A204.1 (cell line): Measurements from ENCODE around the gene B3GNT9.

Experiments
- FAIRE-seq: peaks from 2 replicates; lab custom pipeline; 2012; peaks lifted over from hg19 to GRCh38; lab: Jason Lieb, UNC

B3GNT9 gene

GRCh38 chr16:67150833-67151396 lies at the start of gene B3GNT9:
B3GNT9 (minus strand) TSS chr16:67150998; CDS start chr16:67150485, 513 bp downstream.
- no peak for FAIRE-seq

GRCh38 chr16:67200491-67200890 lies 49.7 kb upstream of the B3GNT9 start:
- FAIRE-seq: no peak

GRCh38 chr16:67199808-67200198 lies 49.0 kb upstream of the B3GNT9 start:
- FAIRE-seq: no peak

- no peak for FAIRE-seq
Observed at GRCh38 chr16:67199011-67199807, 48.4 kb upstream of the B3GNT9 start, which contains the start of gene ELMO3. ELMO3 (plus strand) TSS chr16:67199131; CDS start chr16:67199327, 196 bp downstream.

- no peak for FAIRE-seq
Observed at GRCh38 chr16:67198238-67198734, 47.5 kb upstream of the B3GNT9 start.

GRCh38 chr16:67197704-67198103 lies 46.9 kb upstream of the B3GNT9 start:
- FAIRE-seq: no peak

- FAIRE-seq: no peak
Observed at GRCh38 chr16:67196881-67197280, 46.1 kb upstream of the B3GNT9 start.

GRCh38 chr16:67195676-67196075 lies 44.9 kb upstream of the B3GNT9 start:
- no peak for FAIRE-seq

GRCh38 chr16:67194260-67194659 lies 43.5 kb upstream of the B3GNT9 start:
- FAIRE-seq: no peak

- FAIRE-seq: no peak
Observed at GRCh38 chr16:67193536-67193935, 42.7 kb upstream of the B3GNT9 start.

GRCh38 chr16:67192781-67193361 lies 42.1 kb upstream of the B3GNT9 start:
- FAIRE-seq: no peak

- peak; percentile 52 for FAIRE-seq
Observed at GRCh38 chr16:67191995-67192681, 41.3 kb upstream of the B3GNT9 start, which contains the start of gene E2F4. E2F4 (plus strand) TSS chr16:67192155; CDS start chr16:67192228, 73 bp downstream.

GRCh38 chr16:67191411-67191994 lies 40.7 kb upstream of the B3GNT9 start:
- FAIRE-seq: no peak

- FAIRE-seq: no peak
Observed at GRCh38 chr16:67190448-67191399, 39.9 kb upstream of the B3GNT9 start.

GRCh38 chr16:67190041-67190440 lies 39.2 kb upstream of the B3GNT9 start, which contains the start of gene EXOC3L1:
EXOC3L1 (minus strand) TSS chr16:67190136; CDS start chr16:67189676, 460 bp downstream.
- no peak for FAIRE-seq

GRCh38 chr16:67188798-67189197 lies 38.0 kb upstream of the B3GNT9 start:
- FAIRE-seq: no peak

GRCh38 chr16:67188323-67188722 lies 37.5 kb upstream of the B3GNT9 start:
- FAIRE-seq: no peak

GRCh38 chr16:67187175-67187890 lies 36.5 kb upstream of the B3GNT9 start:
- no peak for FAIRE-seq

GRCh38 chr16:67186550-67186950 lies 35.8 kb upstream of the B3GNT9 start:
- FAIRE-seq: no peak

- no peak for FAIRE-seq
Observed at GRCh38 chr16:67185651-67186134, 34.9 kb upstream of the B3GNT9 start.
